Renal pelvis (tissue), 4 donors: ENCODE results near the gene LSM14B. TPM values are rescaled to one million over a fixed set of nuclear protein-coding genes. Genes with fewer than 3 reads are reported as not detected.
A peak's percentile ranks its signal among the peaks of the same experiment; 100 is the strongest.

ENCODE experiments used
- DNase-seq: peaks from one replicate; pipeline ENCODE4 v3.0.0-alpha.2; 2013
- polyA plus RNA-seq, 3 donors: library from polyadenylated mRNA; unstranded; fragments of 120-200 nt; gene quantifications; one replicate each; pipeline ENCODE4 v1.2.1, GENCODE V29; 2013; ENCODE audit not compliant: insufficient read length in 3 of 3

The LSM14B gene
- polyA plus RNA-seq, 3 donors = 57.9 to 64.6 (median 59.0) TPM

DNA sequence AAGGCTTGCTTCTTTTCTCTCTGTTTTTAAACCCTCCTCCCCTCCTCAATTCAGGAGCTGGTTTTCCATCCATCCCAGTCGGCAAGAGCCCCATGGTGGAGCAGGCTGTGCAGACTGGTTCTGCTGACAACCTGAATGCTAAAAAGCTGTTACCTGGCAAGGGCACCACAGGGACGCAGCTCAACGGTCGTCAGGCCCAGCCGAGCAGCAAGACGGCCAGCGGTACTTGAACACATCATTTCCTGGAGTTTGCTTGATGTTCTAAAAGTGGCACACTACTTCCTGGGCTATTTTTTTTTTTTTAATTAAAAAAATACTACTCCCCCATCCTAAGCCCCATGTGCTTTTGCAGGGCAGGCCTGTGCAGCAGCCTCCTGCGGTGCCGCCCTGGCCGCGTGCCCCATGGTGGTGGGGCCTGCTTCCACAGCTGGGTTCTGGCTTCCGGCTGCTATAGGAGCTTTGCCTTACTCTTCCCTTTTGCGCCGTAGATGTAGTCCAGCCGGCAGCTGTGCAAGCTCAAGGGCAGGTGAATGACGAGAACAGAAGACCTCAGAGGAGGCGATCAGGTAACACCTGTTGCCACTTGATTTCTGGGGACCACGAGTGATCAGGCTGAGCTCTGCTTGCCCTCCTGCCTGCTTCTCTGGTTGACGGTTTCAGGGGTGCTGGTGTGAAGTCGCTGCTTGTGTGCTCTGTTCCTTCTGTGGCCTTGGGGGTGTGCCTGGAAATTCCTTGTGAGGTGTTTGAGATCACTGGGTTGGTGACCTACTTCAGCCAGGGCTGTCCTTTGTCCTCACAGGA lies 7.7 kb downstream of the LSM14B start:
- DNase-seq = no peak

- DNase-seq = no peak
Observed at GRCh38 chr20:62131560-62132320, 9.5 kb downstream of the LSM14B start.

DNA sequence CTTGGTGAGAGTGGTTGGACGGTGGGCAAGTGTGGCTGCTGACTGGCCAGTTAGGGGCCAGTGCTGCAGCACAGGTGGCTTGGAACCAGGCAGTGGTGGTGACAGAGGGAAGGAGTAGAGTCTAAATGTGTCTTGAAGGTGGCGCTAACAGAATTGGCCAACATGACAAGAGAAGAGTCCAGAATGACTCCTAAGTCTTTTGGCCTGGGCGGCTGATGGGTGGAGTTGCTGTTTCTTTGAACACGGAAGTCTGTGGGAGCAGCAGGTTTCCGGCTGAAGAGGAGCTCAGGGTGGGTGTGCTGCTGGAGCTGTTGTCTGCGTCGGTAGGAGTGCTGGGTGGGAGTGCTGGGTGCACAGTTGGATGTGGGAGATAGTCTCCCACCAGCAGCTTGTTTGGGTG lies 10.1 kb downstream of the LSM14B start:
- no peak for DNase-seq

- no peak for DNase-seq
Observed at GRCh38 chr20:62133051-62133845, 11.0 kb downstream of the LSM14B start.

DNA sequence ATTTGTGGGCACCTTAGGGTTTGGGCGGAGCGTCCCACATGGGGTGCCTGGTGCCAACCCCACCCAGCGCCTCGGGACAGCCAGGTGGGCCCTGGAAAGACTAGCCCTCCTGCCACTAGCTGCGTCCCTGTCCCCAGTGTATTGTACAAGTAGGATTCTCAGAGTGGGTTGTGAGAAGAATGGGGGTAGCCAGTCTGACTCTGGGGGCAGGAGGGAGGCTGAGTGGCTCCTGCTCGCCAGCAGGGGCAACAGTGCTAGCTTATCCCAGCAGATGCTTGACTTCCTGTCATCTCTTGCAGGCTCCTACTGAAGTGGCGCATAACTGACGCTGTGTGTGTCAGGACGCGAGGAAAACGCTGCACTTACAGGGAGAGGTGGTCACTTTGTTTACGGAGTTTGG lies 11.6 kb downstream of the LSM14B start:
- no peak for DNase-seq

DNA sequence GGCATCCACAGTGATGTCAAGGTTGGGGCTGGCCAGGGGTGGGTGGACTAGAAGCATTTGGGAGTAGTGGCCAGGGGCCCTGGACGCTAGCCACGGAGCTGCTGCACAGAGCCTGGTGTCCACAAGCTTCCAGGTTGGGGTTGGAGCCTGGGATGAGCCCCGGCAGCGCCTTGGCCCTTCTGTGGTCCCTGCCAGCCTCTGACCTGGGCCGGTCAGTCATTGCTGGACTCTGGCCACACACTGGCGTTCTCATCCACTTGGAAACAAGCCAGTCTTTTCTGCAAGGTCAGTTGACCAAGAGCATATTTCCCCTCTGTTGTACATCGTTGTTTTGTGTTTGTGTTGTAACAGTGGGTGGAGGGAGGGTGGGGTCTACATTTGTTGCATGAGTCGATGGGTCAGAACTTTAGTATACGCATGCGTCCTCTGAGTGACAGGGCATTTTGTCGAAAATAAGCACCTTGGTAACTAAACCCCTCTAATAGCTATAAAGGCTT lies 12.5 kb downstream of the LSM14B start:
- DNase-seq = no peak

DNA sequence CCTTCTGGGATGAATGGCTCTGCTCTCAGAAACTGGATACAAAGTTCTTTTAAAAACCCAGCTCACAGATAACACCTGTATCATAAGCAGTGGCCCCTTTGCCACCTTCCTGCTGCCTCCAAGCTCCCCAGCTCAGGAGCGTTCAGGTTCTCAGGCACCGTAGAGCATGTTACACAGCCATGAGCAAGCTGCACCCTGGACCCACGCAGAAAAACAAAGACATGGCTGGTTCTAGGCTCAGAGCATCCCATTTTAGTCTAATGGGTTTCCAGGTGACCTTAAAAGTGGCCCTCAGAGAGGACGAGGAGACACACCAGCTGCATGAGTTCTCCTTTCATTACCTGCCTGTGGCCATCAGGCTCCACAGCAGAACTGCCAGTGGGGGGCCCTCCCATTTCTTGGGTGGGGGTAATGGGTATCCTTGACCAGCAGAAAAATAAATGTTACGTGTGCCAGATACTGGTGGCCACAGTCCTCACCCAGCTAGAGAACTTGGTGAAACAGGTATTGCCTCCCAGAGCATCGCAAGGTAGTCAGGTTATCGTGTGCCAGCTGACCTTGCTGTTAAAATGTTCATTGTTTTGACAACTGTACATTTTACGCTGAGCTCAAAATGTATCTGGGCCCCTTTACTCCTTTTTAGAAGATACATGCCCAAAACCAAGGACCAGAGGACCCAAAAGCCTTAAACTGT lies 13.4 kb downstream of the LSM14B start:
- DNase-seq = no peak

DNA sequence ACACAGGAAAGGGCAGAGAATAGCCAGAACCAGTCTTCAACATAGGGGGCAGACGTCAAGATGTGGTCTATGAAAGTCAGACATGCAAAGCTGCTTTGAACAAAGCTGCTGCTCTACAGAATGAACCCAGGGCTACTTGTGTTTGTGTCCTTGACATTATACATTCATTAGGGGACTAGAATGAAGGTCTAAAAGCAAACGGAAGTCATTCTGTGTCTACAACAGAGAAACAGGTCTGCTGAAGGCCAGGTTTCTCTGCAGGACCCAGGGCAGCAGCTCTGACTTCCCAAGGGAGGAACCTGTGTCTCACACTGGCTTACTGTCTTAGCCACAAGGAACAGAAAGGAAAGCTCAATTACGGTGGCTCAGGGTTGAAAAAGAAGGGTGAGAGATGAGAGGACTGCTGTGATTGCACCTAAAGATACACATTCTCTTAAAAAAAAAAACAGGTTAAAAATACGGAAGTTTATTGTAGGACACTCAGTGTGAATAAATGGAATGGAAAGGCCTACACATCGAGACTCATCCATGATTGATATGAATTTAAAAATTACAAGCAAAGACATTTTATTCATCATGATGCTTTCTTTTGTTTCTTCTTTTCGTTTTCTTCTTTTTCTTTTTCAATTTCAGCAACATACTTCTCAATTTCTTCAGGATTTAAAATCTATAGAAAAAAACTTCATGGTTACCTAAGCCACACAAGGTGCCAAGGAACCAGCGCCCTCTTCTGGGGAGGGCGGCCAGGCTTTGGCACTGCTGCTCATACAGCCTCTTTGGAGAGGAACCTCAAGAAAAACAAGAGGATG lies 14.2 kb downstream of the LSM14B start:
- DNase-seq = no peak

- DNase-seq = no peak
Observed at GRCh38 chr20:62137092-62137384, 14.8 kb downstream of the LSM14B start.

- DNase-seq = no peak
Observed at GRCh38 chr20:62137478-62138203, 15.4 kb downstream of the LSM14B start.

GRCh38 chr20:62138204-62138543 lies 15.9 kb downstream of the LSM14B start:
- no peak for DNase-seq

DNA sequence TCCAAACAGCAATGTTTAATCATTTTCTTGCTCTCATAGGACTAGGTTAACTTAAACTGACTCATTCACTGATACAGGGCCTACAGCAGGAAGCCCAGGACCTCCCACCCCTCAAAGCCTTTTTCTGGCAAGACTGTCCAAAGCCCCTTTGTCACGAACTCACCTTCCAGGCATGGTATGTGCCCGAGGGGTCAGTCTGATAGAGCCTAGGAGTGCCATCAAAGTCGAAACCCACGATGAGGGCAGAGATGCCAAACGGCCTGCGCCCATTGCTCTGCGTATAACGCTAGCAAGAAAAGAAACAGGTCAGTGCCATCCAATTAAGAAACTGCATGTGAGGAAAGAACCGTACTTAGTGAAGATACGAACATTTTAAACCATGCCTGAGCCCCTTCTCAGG lies 16.6 kb downstream of the LSM14B start:
- no peak for DNase-seq

- DNase-seq = no peak
Observed at GRCh38 chr20:62139636-62140035, 17.4 kb downstream of the LSM14B start.

- no peak for DNase-seq
Observed at GRCh38 chr20:62141043-62141396, 18.7 kb downstream of the LSM14B start.

GRCh38 chr20:62141397-62142251 lies 19.3 kb downstream of the LSM14B start:
- no peak for DNase-seq

GRCh38 chr20:62142252-62143080 lies 20.2 kb downstream of the LSM14B start:
- DNase-seq = no peak

GRCh38 chr20:62143081-62143956 lies 21.0 kb downstream of the LSM14B start, which contains the start of the genes PSMA7 and SS18L1:
TSS of gene PSMA7 (minus strand) at chr20:62143394. CDS start at chr20:62143303, 91 bp downstream.
TSS of gene SS18L1 (plus strand) at chr20:62143769. CDS start at chr20:62143821, 52 bp downstream.
- DNase-seq = peak; percentile 85
